GM12872 (cell line): ENCODE results near the gene CHIA.

Source experiments
- TF ChIP-seq, protein P1 (sequence below): IDR thresholded peaks from 3 replicates; pipeline ENCODE4 v1.5.1; 2011; ENCODE audit warnings: low read depth, mild to moderate bottlenecking, low read length, moderate library complexity; ENCODE audit not compliant: insufficient read depth

Gene CHIA

DNA sequence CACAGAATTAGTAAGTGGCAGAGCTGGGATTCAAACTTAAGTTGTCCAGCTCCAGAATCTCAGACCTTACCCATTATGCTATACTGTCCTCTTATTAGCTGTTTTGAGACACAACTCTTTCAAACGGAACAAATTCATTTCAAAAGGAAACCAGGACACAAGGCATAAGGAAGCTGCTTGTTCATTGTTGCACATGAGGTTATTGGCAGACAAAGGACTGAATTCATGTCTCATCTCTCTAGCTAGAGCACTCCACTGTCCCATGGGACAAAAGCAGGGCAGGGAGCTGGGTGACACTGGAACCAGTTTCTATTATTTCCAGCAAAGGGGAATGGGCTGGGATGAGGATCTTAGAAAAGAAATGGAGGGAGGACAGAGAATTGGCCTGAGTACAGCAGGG lies 36.8 kb upstream of the CHIA start:
- TF ChIP-seq, protein P1, sequence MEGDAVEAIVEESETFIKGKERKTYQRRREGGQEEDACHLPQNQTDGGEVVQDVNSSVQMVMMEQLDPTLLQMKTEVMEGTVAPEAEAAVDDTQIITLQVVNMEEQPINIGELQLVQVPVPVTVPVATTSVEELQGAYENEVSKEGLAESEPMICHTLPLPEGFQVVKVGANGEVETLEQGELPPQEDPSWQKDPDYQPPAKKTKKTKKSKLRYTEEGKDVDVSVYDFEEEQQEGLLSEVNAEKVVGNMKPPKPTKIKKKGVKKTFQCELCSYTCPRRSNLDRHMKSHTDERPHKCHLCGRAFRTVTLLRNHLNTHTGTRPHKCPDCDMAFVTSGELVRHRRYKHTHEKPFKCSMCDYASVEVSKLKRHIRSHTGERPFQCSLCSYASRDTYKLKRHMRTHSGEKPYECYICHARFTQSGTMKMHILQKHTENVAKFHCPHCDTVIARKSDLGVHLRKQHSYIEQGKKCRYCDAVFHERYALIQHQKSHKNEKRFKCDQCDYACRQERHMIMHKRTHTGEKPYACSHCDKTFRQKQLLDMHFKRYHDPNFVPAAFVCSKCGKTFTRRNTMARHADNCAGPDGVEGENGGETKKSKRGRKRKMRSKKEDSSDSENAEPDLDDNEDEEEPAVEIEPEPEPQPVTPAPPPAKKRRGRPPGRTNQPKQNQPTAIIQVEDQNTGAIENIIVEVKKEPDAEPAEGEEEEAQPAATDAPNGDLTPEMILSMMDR = no peak

DNA sequence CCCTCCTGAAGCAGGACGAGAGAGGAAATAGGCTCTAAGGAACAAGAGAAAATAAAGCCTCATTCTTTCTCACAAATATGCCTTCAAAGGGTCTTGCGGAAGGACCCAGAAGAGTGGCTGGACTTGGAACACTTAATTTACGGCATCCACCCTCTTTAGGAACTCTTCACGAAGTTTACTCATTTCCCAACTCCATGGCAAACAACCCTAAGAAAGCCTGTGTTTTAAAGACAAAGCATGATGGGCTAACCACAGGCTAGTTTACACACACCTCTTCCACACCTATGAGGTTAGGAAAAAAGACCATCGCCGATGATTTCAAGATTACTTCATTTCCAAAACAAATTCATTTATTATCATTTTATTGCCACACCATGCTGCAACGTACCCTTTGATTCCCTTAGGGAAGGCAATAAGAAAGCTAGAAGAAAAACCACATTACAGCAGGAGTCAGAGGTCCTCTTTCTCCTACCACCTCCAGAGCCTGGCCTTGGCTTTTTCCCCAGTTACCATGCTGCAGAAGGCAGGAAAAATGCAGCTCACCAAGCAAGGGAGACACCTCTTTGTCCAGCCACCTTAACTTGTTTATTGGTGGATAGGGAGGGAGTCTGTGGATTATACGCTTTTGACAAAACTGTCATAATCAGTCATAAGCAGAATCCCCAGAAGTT lies 33.5 kb upstream of the CHIA start:
- TF ChIP-seq, protein P1 = no peak

DNA sequence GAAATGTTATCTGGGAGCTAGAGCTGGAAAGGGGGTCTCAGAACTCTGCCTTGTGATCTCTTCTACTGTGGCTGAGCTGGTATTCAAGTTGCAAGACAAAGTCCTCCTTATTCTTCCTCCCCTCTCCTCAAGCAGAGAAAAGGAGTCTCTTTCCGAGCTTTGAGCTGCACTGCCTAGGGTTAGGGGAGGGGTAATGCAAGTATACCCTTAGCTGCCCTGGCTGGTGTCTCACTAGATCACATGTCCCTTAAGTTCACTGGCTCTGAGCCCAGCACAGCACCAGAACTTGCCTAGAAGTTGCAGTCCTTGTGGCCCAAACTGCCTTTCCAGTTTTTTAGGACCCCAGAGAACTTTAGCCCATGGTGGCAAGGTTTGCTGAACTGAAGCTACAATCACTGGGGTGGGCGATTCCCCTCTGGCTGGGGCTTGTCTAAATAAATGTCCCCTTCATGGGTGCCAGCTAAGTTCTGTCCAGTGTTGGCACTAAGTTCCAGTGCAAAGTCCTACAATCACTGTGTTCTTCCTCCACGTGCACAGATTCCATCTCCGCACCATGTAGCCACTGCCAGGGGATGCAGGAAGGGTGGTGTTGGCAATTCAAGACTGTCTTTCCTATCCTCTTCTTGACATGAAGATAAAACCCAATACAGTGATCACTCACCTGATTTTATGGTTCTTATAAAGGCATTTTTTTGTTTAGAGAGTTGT lies 22.7 kb upstream of the CHIA start:
- TF ChIP-seq, protein P1 = no peak

DNA sequence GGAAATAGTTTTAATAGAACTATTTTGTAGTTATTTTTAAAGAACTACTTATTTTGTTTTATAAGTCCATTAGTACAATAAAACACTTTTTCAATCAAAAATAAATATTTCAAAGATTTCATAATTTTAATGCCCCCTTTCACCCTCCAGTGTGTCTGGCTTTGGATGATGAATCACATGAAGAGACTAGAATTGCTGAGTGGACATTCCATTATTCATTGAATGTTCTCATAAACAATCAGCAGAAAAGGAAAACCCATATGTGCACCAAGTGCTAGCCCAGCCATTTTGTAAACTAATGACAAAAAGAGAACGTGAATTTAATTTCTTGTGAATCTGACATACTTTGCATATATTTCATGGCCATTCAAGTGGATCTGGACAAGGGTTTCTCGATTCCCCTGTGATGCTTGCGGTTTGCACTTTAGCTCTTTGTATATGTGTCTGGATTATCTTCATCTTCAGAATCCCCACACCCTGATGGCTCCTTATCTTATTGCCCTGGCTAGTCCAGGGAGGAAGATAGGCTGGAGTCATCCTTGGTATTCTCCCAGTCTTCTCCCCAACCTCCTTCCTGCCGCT lies 20.7 kb upstream of the CHIA start:
- TF ChIP-seq, protein P1 = no peak

DNA sequence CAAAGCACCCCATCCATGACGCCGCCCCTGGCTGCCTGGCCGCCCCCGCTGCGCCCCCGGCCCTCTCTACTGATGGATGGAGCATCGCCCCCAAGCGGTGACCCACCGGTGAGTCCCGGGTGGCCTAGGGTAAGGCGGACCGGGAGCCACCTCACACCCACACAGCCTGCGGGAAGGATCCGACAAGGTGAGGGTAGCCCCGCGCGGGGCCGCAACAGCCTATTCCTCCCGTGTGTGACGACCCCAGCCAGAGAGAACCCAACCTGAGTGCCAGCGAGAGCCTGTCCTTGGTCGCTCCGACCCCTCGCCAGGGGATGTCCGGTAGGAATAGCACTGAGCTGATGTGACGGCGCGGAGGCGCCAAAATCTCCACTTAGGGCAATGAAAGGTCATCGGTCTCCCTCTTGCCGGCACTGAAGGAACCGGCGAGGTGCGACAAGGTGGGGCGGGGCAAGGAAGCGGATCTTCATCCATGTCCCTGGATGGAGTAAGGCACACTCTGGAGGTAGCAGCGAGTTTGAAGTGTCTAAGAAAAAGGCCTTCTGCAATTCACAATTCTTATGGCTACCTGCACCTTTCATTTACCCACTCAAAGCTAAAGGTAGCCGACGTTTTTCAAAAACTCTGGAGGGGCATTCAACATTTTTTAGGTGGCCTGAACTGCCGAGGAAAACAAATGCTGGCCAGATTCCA lies 19.7 kb upstream of the CHIA start:
- TF ChIP-seq, protein P1 = no peak

DNA sequence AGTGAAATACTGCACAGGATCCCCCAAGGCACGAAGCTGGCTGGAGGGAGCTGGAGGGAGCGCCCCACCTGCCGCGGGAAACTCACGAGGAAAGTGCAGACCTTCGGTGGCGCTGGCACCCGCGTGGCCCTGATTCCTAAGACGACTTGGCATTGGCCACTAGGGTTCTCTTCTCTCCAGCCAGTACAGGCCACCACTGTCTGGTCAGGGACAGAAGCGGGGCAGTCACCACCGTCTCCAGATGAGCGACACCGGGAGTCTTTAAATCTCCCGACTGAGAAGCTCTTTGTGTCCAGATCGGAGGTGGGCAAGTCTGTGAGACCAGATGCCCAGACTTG lies 19.2 kb upstream of the CHIA start:
- TF ChIP-seq, protein P1 = no peak

DNA sequence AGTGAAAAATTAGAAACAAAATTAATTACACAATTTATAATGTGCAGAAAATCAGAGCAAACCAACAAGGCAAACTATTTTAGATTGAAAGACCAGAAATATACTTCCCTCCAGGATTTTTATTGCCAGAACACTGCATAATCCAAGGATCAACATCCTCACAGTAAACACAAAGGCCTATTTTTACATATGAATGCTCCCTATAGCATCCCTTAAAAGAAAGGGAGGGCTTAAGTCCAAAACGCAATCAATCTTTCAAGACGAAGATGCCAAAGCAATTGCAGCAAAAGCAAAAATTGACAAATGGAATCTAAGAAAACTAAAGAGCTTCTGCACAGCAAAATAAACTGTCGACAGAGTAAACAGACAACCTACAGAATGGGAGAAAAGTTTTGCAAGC lies 18.6 kb upstream of the CHIA start:
- TF ChIP-seq, protein P1 = no peak
